IMR-90 (cell line): ENCODE measurements around the gene PRR5L. TPM values are rescaled to one million over a fixed set of nuclear protein-coding genes. Genes with fewer than 3 reads are reported as not detected.

Source experiments
- ATAC-seq: fragments of 200-7000 bp; cut with Tn5 transposase; 2 replicates; pipeline ENCODE4 v1.9.1; 2020; ENCODE audit warnings: low read depth, mild to moderate bottlenecking, moderate library complexity
- BruUV-seq: library from RNA; stranded (reverse); fragments of 400-500 nt; replicated peaks from 2 replicates; lab custom pipeline; 2021; lab: Mats Ljungman, UMichigan
- CTCF ChIA-PET: fragments of 300-600 bp; formaldehyde crosslinking; extraction: SDS; loops from one replicate; lab custom pipeline; 2021; ENCODE audit warnings: antibody characterized with exemption; lab: Yijun Ruan, JAX
- POLR2A ChIA-PET: fragments of 300-600 bp; sonication (Branson Sonifier 250); formaldehyde crosslinking; loops from one replicate; lab custom pipeline; 2022; ENCODE audit warnings: antibody characterized with exemption; ENCODE audit not compliant: unreplicated experiment; lab: Charles Lee
- DNase-seq: peaks from one replicate; pipeline ENCODE4 v3.0.0; 2013
- H2AFZ ChIP-seq: replicated peaks from 2 replicates; pipeline ENCODE3; 2013; ENCODE audit warnings: low read length, mild to moderate bottlenecking; ENCODE audit not compliant: poor library complexity
- H2AK5ac ChIP-seq: 2 replicates; pipeline ENCODE4 v1.6.1; 2013; ENCODE audit warnings: low read depth, low read length, inconsistent platforms
- H2AK9ac ChIP-seq: replicated peaks from 2 replicates; pipeline ENCODE3; 2013; ENCODE audit warnings: mild to moderate bottlenecking, low read depth, low read length, moderate library complexity; ENCODE audit not compliant: poor library complexity
- H2BK120ac ChIP-seq: 2 replicates; pipeline ENCODE4 v1.6.1; 2013; ENCODE audit warnings: low read depth, low read length, inconsistent platforms
- H2BK15ac ChIP-seq: 3 replicates; pipeline ENCODE4 v1.6.1; 2013; ENCODE audit warnings: low read depth, low read length, inconsistent platforms
- H2BK20ac ChIP-seq: 2 replicates; pipeline ENCODE4 v1.6.1; 2013; ENCODE audit warnings: low read depth, mild to moderate bottlenecking, inconsistent platforms, low read length, moderate library complexity
- H2BK5ac ChIP-seq: 2 replicates; pipeline ENCODE4 v1.6.1; 2013; ENCODE audit warnings: mild to moderate bottlenecking, low read depth, low read length, inconsistent platforms; ENCODE audit not compliant: poor library complexity, severe bottlenecking
- H3K14ac ChIP-seq: replicated peaks from 2 replicates; pipeline ENCODE4 v1.6.1; 2013; ENCODE audit warnings: low read depth, low read length, inconsistent platforms
- H3K18ac ChIP-seq: 2 replicates; pipeline ENCODE4 v1.6.1; 2013; ENCODE audit warnings: low read depth, low read length, control low read depth
- H3K23ac ChIP-seq: 2 replicates; pipeline ENCODE4 v1.6.1; 2013; ENCODE audit warnings: low read depth, low read length, inconsistent platforms
- H3K27ac ChIP-seq: 2 replicates; pipeline ENCODE4 v1.5.1; 2013; ENCODE audit warnings: mild to moderate bottlenecking, control low read depth, low read length; ENCODE audit not compliant: insufficient read depth
- H3K27me3 ChIP-seq: 2 replicates; pipeline ENCODE4 v1.6.1; 2013; ENCODE audit warnings: low read length; ENCODE audit not compliant: control insufficient read depth, insufficient read depth
- H3K36me3 ChIP-seq: 2 replicates; pipeline ENCODE4 v1.6.1; 2013; ENCODE audit warnings: low read length, mixed read lengths; ENCODE audit not compliant: control insufficient read depth, insufficient read depth
- H3K4ac ChIP-seq: 2 replicates; pipeline ENCODE4 v1.6.1; 2013; ENCODE audit warnings: low read depth, low read length, inconsistent platforms
- H3K4me1 ChIP-seq: 2 replicates; pipeline ENCODE4 v1.6.1; 2013; ENCODE audit warnings: low read length, mixed read lengths; ENCODE audit not compliant: control insufficient read depth, insufficient read depth
- H3K4me2 ChIP-seq: 2 replicates; pipeline ENCODE4 v1.6.1; 2013; ENCODE audit warnings: low read depth, mild to moderate bottlenecking, control low read depth, low read length, moderate library complexity
- H3K4me3 ChIP-seq: 2 replicates; pipeline ENCODE4 v1.5.1; 2013; ENCODE audit warnings: low read depth, mild to moderate bottlenecking, control low read depth, low read length, moderate library complexity; ENCODE audit not compliant: insufficient read depth
- H3K56ac ChIP-seq: 2 replicates; pipeline ENCODE4 v1.6.1; 2013; ENCODE audit warnings: low read length, inconsistent platforms; ENCODE audit not compliant: insufficient read depth; ENCODE audit errors: extremely low read depth
- H3K79me1 ChIP-seq, 2 experiments: 2 replicates each; pipeline ENCODE4 v1.6.1; 2013; ENCODE audit warnings: low read length in 2 of 2, inconsistent platforms in 1 of 2, low read depth in 1 of 2
- H3K9ac ChIP-seq: 2 replicates; pipeline ENCODE4 v1.6.1; 2013; ENCODE audit warnings: low read depth, low read length, control low read depth
- H3K9me1 ChIP-seq: 2 replicates; pipeline ENCODE4 v1.6.1; 2013; ENCODE audit warnings: low read length, inconsistent platforms; ENCODE audit not compliant: insufficient read depth
- H3K9me3 ChIP-seq: 2 replicates; pipeline ENCODE4 v1.6.1; 2013; ENCODE audit warnings: low read length; ENCODE audit not compliant: control insufficient read depth, insufficient read depth
- H4K20me1 ChIP-seq: 2 replicates; pipeline ENCODE4 v1.6.1; 2013; ENCODE audit warnings: low read length, inconsistent platforms; ENCODE audit not compliant: insufficient read depth
- H4K5ac ChIP-seq: 2 replicates; pipeline ENCODE4 v1.6.1; 2013; ENCODE audit warnings: mild to moderate bottlenecking, low read depth, low read length, control low read depth
- H4K8ac ChIP-seq, 2 experiments: 2 replicates each; pipeline ENCODE4 v1.6.1; 2013; ENCODE audit warnings: low read depth in 2 of 2, low read length in 2 of 2, control low read depth in 1 of 2, inconsistent platforms in 1 of 2
- H4K91ac ChIP-seq: 2 replicates; pipeline ENCODE4 v1.6.1; 2013; ENCODE audit warnings: low read depth, low read length, inconsistent platforms; ENCODE audit not compliant: insufficient read depth
- BHLHE40 ChIP-seq: fragments of 150-350 bp; IDR thresholded peaks from 2 replicates; pipeline ENCODE4 v1.6.1; 2016; ENCODE audit warnings: mild to moderate bottlenecking, low read depth, low read length
- CEBPB ChIP-seq: IDR thresholded peaks from 2 replicates; pipeline ENCODE4 v1.6.1; 2012; ENCODE audit warnings: low read depth, low read length, improper control_type of control experiment
- CHD1 ChIP-seq: IDR thresholded peaks from 2 replicates; pipeline ENCODE4 v1.6.1; 2012; ENCODE audit warnings: low read depth, low read length, improper control_type of control experiment
- CTCF ChIP-seq: conservative IDR thresholded peaks from 2 replicates; pipeline ENCODE4 v1.5.1; 2012; ENCODE audit warnings: mild to moderate bottlenecking, low read depth, low read length, improper control_type of control experiment
- FOS ChIP-seq: fragments of 150-350 bp; IDR thresholded peaks from 2 replicates; pipeline ENCODE4 v1.6.1; 2016; ENCODE audit warnings: low read depth, low read length
- MAFK ChIP-seq: IDR thresholded peaks from 2 replicates; pipeline ENCODE4 v1.6.1; 2012; ENCODE audit warnings: low read depth, low read length, improper control_type of control experiment
- MAZ ChIP-seq: IDR thresholded peaks from 2 replicates; pipeline ENCODE4 v1.6.1; 2012; ENCODE audit warnings: low read depth, mild to moderate bottlenecking, low read length, improper control_type of control experiment, moderate library complexity, borderline replicate concordance
- MXI1 ChIP-seq: IDR thresholded peaks from 2 replicates; pipeline ENCODE4 v1.6.1; 2012; ENCODE audit warnings: low read depth, mild to moderate bottlenecking, low read length, moderate library complexity, borderline replicate concordance
- NFE2L2 ChIP-seq: fragments of 150-350 bp; IDR thresholded peaks from 2 replicates; pipeline ENCODE4 v1.6.1; 2016; ENCODE audit warnings: low read depth, mild to moderate bottlenecking, low read length
- POLR2A ChIP-seq: IDR thresholded peaks from 2 replicates; pipeline ENCODE4 v1.6.1; 2012; ENCODE audit warnings: mild to moderate bottlenecking, low read depth, low read length
- RAD21 ChIP-seq: IDR thresholded peaks from 2 replicates; pipeline ENCODE4 v1.6.1; 2012; ENCODE audit warnings: low read length, improper control_type of control experiment
- RCOR1 ChIP-seq: IDR thresholded peaks from 2 replicates; pipeline ENCODE4 v1.6.1; 2012; ENCODE audit warnings: mild to moderate bottlenecking, low read length, improper control_type of control experiment; ENCODE audit not compliant: insufficient replicate concordance
- RFX5 ChIP-seq: IDR thresholded peaks from 2 replicates; pipeline ENCODE4 v1.8.0; 2012; ENCODE audit warnings: low read depth, mild to moderate bottlenecking, low read length, moderate library complexity
- SMC3 ChIP-seq: fragments of 150-350 bp; IDR thresholded peaks from 2 replicates; pipeline ENCODE4 v1.6.1; 2016; ENCODE audit warnings: low read depth, mild to moderate bottlenecking, antibody characterized with exemption, low read length, moderate library complexity
- WGBS, 2 experiments: methylation state at CpG; one replicate each; pipeline versions ENCODE4 v1.1.5 to v1.1.7; 2013; ENCODE audit warnings: missing lambda C conversion rate in 2 of 2; ENCODE audit not compliant: insufficient read length in 1 of 2; ENCODE audit errors: extremely low coverage in 2 of 2; 5-methylcytosine and 5-hydroxymethylcytosine counted together
- dilution Hi-C: fragments of 300-500 bp; cut with HindIII; formaldehyde crosslinking; loops from one replicate; pipeline ENCODE4 v1.14.3; 2018; ENCODE audit warnings: low sequenced_read_pairs; ENCODE audit not compliant: unreplicated experiment
- in situ Hi-C: fragments of 300-500 bp; cut with MboI; formaldehyde crosslinking; loops from 3 replicates; pipeline ENCODE4 v1.14.3; 2019; ENCODE audit warnings: low sequenced_read_pairs, inconsistent platforms, mixed read lengths
- intact Hi-C: fragments of 100-400 bp; cut with micrococcal nuclease; formaldehyde crosslinking; loops from 2 replicates; pipeline ENCODE4 v1.10.0; 2022
- polyA plus RNA-seq, 3 experiments: library from polyadenylated mRNA; depleted of rRNA; stranded (reverse); fragments of >200 nt; gene quantifications; 2 replicates each; pipeline ENCODE4 v1.2.3, GENCODE V29; 2012; ENCODE audit warnings: low replicate concordance in 1 of 3
- total RNA-seq: library from RNA; depleted of rRNA; stranded (reverse); fragments of >200 nt; gene quantifications from 2 replicates; pipeline ENCODE4 v1.2.3, GENCODE V29; 2012
- TF ChIP-seq, protein P1 (sequence below): fragments of 150-350 bp; IDR thresholded peaks from 2 replicates; pipeline ENCODE4 v1.6.1; 2016; ENCODE audit warnings: low read depth, mild to moderate bottlenecking, low read length, moderate library complexity, borderline replicate concordance
- TF ChIP-seq, protein P2 (sequence below): fragments of 150-350 bp; IDR thresholded peaks from 2 replicates; pipeline ENCODE4 v1.6.1; 2017; ENCODE audit warnings: mild to moderate bottlenecking, antibody characterized with exemption, low read length, low read depth

PRR5L gene
- total and polyA plus RNA-seq, 2 of the 4 experiments (the other 2 are of a cell fraction): 2.9 to 3.6 TPM

DNA sequence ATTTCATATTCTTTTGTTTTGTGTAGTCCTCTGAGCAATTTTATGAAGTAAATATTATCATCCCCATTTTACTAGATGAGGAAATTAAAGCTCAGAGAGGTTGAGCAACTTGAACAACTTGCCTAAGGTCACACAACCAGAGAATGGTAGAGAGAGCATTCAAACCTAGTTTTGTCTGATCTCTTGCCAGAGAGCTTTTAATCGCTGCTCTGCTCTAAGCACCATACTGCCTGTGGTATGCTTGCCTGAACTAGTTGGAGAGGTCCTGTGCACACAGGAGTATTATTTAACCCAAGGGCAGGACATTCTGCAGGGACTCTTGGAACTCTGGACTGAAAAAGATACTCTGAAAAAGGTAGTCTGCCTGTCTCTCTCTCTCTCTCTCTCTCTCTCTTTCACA lies 175.5 kb downstream of the PRR5L start:
- Histone ChIP-seq H2BK15ac (no peak overlapping the region), H3K4ac (no peak overlapping the region), H3K9me1 (peaks cover 8% of the 10 kb centered on the region), H2AFZ (no peak overlapping the region), H4K20me1 (no peaks in the 10 kb centered on the region), H3K23ac (no peak overlapping the region), H3K56ac (no peak overlapping the region), H3K9ac (no peak overlapping the region), H2BK120ac (no peak overlapping the region), H4K91ac (peak overlapping the region; percentile 14; the same call in 1 of the 2 replicates), H4K5ac (no peak overlapping the region), H3K27ac (no peak overlapping the region), H2BK5ac (no peak overlapping the region), H3K18ac (no peak overlapping the region), H3K4me3 (no peak overlapping the region), H3K4me2 (no peak overlapping the region), H2BK20ac (peak overlapping the region; percentile 28; the same call in 1 of the 2 replicates), H4K8ac (no peak overlapping the region), H2AK5ac (no peak overlapping the region; the same call in 1 of the 2 replicates), H3K9me3 (no peaks in the 10 kb centered on the region), H2AK9ac (no peak overlapping the region), H3K14ac (0 out of 2 replicates have a peak overlapping the region, but pooled peaks have one; percentile 21), H3K79me1 (no peaks in the 10 kb centered on the region; a peak in 1 of 4 replicates), H3K36me3 (no peaks in the 10 kb centered on the region), H3K27me3 (no peaks in the 10 kb centered on the region), H3K4me1 (peaks cover 6% of the 10 kb centered on the region)
- WGBS, 2 experiments: no CpG with 5 or more reads among the region's 1 CpG
- ChIA-PET CTCF (no interaction called here), POLR2A (no interaction called here)
- no peak for TF ChIP-seq RAD21
- no peak for TF ChIP-seq CTCF
- no peak for TF ChIP-seq SMC3
- no peak for TF ChIP-seq POLR2A
- TF ChIP-seq, protein P1, sequence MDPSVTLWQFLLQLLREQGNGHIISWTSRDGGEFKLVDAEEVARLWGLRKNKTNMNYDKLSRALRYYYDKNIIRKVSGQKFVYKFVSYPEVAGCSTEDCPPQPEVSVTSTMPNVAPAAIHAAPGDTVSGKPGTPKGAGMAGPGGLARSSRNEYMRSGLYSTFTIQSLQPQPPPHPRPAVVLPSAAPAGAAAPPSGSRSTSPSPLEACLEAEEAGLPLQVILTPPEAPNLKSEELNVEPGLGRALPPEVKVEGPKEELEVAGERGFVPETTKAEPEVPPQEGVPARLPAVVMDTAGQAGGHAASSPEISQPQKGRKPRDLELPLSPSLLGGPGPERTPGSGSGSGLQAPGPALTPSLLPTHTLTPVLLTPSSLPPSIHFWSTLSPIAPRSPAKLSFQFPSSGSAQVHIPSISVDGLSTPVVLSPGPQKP: no peak
- no peak for TF ChIP-seq FOS
- no peak for TF ChIP-seq RFX5
- TF ChIP-seq MXI1: no peak
- TF ChIP-seq, protein P2, sequence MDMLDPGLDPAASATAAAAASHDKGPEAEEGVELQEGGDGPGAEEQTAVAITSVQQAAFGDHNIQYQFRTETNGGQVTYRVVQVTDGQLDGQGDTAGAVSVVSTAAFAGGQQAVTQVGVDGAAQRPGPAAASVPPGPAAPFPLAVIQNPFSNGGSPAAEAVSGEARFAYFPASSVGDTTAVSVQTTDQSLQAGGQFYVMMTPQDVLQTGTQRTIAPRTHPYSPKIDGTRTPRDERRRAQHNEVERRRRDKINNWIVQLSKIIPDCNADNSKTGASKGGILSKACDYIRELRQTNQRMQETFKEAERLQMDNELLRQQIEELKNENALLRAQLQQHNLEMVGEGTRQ: no peak
- TF ChIP-seq MAZ: no peak
- no peak for TF ChIP-seq RCOR1
- TF ChIP-seq BHLHE40: no peak
- TF ChIP-seq CEBPB: no peak
- TF ChIP-seq MAFK: no peak
- no peak for TF ChIP-seq NFE2L2
- no peak for TF ChIP-seq CHD1
- DNase-seq (no peak), ATAC-seq (no peak)
- no TSS peak for BruUV-seq
- dilution Hi-C loops (no loop called here), intact Hi-C loops (loop anchor here (10.0 kb wide), 1 partner anchor 427 kb away; no protein-coding TSS in a partner anchor), in situ Hi-C loops (loop anchor here (5.0 to 25.0 kb wide), 3 partner anchors 94 to 859 kb away; partner anchors contain the start of gene FJX1)
